Fibroblast of skin of back (primary cell): ENCODE results near the gene PCDH9.
A peak's percentile ranks its signal among the peaks of the same experiment; 100 is the strongest.
"Not testable (repeated sequence)": the region's sequence is repeated elsewhere in the genome, so short reads cannot be mapped to it uniquely, and the experiment has no call there.

Experiments used
- DNase-seq: peaks from one replicate; pipeline ENCODE4 v3.0.0-alpha.2; 2013

PCDH9 gene

GRCh38 chr13:66888698-66889097 lies 341.4 kb downstream of the PCDH9 start:
- no peak for DNase-seq

- DNase-seq: no peak
Measured at GRCh38 chr13:66887088-66887487, 343.0 kb downstream of the PCDH9 start.

- DNase-seq: no peak
Measured at GRCh38 chr13:66886264-66886663, 343.9 kb downstream of the PCDH9 start.

- not testable (repeated sequence) for DNase-seq
Measured at GRCh38 chr13:66881170-66881569, 349.0 kb downstream of the PCDH9 start.

GRCh38 chr13:66879988-66880387 lies 350.1 kb downstream of the PCDH9 start:
- DNase-seq: no peak

- DNase-seq: no peak
Measured at GRCh38 chr13:66875264-66875663, 354.9 kb downstream of the PCDH9 start.

GRCh38 chr13:66864627-66865026 lies 365.5 kb downstream of the PCDH9 start:
- no peak for DNase-seq

- no peak for DNase-seq
Measured at GRCh38 chr13:66860878-66861417, 369.2 kb downstream of the PCDH9 start.

- DNase-seq: no peak
Measured at GRCh38 chr13:66859934-66860877, 369.9 kb downstream of the PCDH9 start.

GRCh38 chr13:66859078-66859477 lies 371.1 kb downstream of the PCDH9 start:
- no peak for DNase-seq

GRCh38 chr13:66858163-66858562 lies 372.0 kb downstream of the PCDH9 start:
- DNase-seq: no peak

- no peak for DNase-seq
Measured at GRCh38 chr13:66855131-66855530, 375.0 kb downstream of the PCDH9 start.

- DNase-seq: no peak
Measured at GRCh38 chr13:66853564-66853963, 376.6 kb downstream of the PCDH9 start.

GRCh38 chr13:66849706-66850105 lies 380.4 kb downstream of the PCDH9 start:
- no peak for DNase-seq

GRCh38 chr13:66847541-66847940 lies 382.6 kb downstream of the PCDH9 start:
- DNase-seq: no peak

- no peak for DNase-seq
Measured at GRCh38 chr13:66845393-66845792, 384.7 kb downstream of the PCDH9 start.

- no peak for DNase-seq
Measured at GRCh38 chr13:66844933-66845332, 385.2 kb downstream of the PCDH9 start.

GRCh38 chr13:66842766-66843165 lies 387.4 kb downstream of the PCDH9 start:
- no peak for DNase-seq

GRCh38 chr13:66840621-66841020 lies 389.5 kb downstream of the PCDH9 start:
- no peak for DNase-seq

- no peak for DNase-seq
Measured at GRCh38 chr13:66837246-66837645, 392.9 kb downstream of the PCDH9 start.

GRCh38 chr13:66835040-66835628 lies 395.0 kb downstream of the PCDH9 start:
- peak; percentile 35 for DNase-seq

GRCh38 chr13:66830940-66831716 lies 399.0 kb downstream of the PCDH9 start:
- no peak for DNase-seq

- no peak for DNase-seq
Measured at GRCh38 chr13:66829803-66830202, 400.3 kb downstream of the PCDH9 start.
